GM12878 (cell line): ENCODE data around the gene TAAR2. TPM values are rescaled to one million over a fixed set of nuclear protein-coding genes. Genes with fewer than 3 reads are reported as not detected.

Experiments
- ATAC-seq: fragments of 200-7000 bp; cut with Tn5 transposase; 3 replicates; pipeline ENCODE4 v1.9.1; 2020; ENCODE audit warnings: mild to moderate bottlenecking, moderate library complexity
- BruUV-seq: library from RNA; stranded (reverse); fragments of 400-500 nt; replicated peaks from 2 replicates; lab custom pipeline; 2021; lab: Mats Ljungman, UMichigan
- CTCF ChIA-PET: fragments of 300-600 bp; sonication (Branson Sonifier 250); formaldehyde crosslinking; extraction: SDS; loops from one replicate; lab custom pipeline; 2021; ENCODE audit warnings: inconsistent platforms; lab: Yijun Ruan, JAX
- POLR2A ChIA-PET: fragments of 350-600 bp; formaldehyde crosslinking; extraction: SDS; loops from one replicate; lab custom pipeline; 2021; ENCODE audit warnings: inconsistent platforms; lab: Charles Lee
- RAD21 ChIA-PET: fragments of 300-600 bp; sonication (Branson Sonifier 250); formaldehyde crosslinking; loops from one replicate; lab custom pipeline; 2023; ENCODE audit warnings: antibody characterized with exemption; ENCODE audit not compliant: unreplicated experiment; lab: Charles Lee
- SMC1A ChIA-PET: fragments of 300-600 bp; sonication (Branson Sonifier 250); formaldehyde crosslinking; loops from one replicate; lab custom pipeline; 2023; ENCODE audit not compliant: unreplicated experiment, uncharacterized antibody; lab: Charles Lee
- DNase-seq: peaks from one replicate; pipeline ENCODE4 v3.0.0-alpha.2; 2011; ENCODE audit warnings: low read depth, low spot score
- FAIRE-seq: peaks from 3 replicates; lab custom pipeline; 2011; peaks lifted over from hg19 to GRCh38; lab: Jason Lieb, UNC
- H2AFZ ChIP-seq: 2 replicates; pipeline ENCODE4 v1.6.0; 2011; ENCODE audit warnings: low read depth, low read length, control low read depth; ENCODE audit not compliant: control insufficient read depth
- H3K27ac ChIP-seq: 2 replicates; pipeline ENCODE4 v1.5.1; 2011; ENCODE audit warnings: control low read depth; ENCODE audit not compliant: control insufficient read depth, insufficient read depth
- H3K27me3 ChIP-seq, 2 experiments: replicated peaks in 1 of 2; 2 replicates each; pipeline versions ENCODE4 v1.6.0 to v1.6.1; 2011; ENCODE audit warnings: low read length in 1 of 2; ENCODE audit not compliant: control insufficient read depth in 2 of 2, insufficient read depth in 2 of 2
- H3K36me3 ChIP-seq, 2 experiments: 2 replicates each; pipeline ENCODE4 v1.5.1; 2011; ENCODE audit warnings: low read length in 1 of 2; ENCODE audit not compliant: control insufficient read depth in 2 of 2, insufficient read depth in 2 of 2
- H3K4me1 ChIP-seq: 2 replicates; pipeline ENCODE4 v1.6.1; 2011; ENCODE audit warnings: mild to moderate bottlenecking, low read length, moderate library complexity, mixed read lengths; ENCODE audit not compliant: control insufficient read depth, insufficient read depth
- H3K4me2 ChIP-seq: 2 replicates; pipeline ENCODE4 v1.6.0; 2011; ENCODE audit warnings: control low read depth; ENCODE audit not compliant: control insufficient read depth, insufficient read depth
- H3K4me3 ChIP-seq: fragments of 200-600 bp; sonication (generic); 2 replicates; pipeline ENCODE4 v1.5.1; 2016
- H3K79me2 ChIP-seq: 2 replicates; pipeline ENCODE4 v1.6.0; 2011; ENCODE audit warnings: low read length; ENCODE audit not compliant: control insufficient read depth, insufficient read depth
- H3K9ac ChIP-seq: 2 replicates; pipeline ENCODE4 v1.8.0; 2011; ENCODE audit warnings: low read length, control low read depth, mixed read lengths; ENCODE audit not compliant: control insufficient read depth, insufficient read depth
- H3K9me3 ChIP-seq: replicated peaks from 3 replicates; pipeline ENCODE4 v1.5.1; 2011; ENCODE audit warnings: mild to moderate bottlenecking, low read length; ENCODE audit not compliant: control insufficient read depth, insufficient read depth
- H4K20me1 ChIP-seq: 2 replicates; pipeline ENCODE4 v1.6.0; 2011; ENCODE audit not compliant: control insufficient read depth, insufficient read depth
- ASH2L ChIP-seq: fragments of 300-600, 200-600 bp; sonication (generic); IDR thresholded peaks from 2 replicates; pipeline ENCODE4 v1.6.1; 2017; ENCODE audit warnings: low read depth, mild to moderate bottlenecking, borderline replicate concordance
- BMI1 ChIP-seq: fragments of 450-650 bp; IDR thresholded peaks from 2 replicates; pipeline ENCODE4 v1.6.1; 2016; ENCODE audit warnings: mild to moderate bottlenecking, moderate library complexity, borderline replicate concordance
- NKRF ChIP-seq: fragments of 450-650 bp; conservative IDR thresholded peaks from 2 replicates; pipeline ENCODE4 v1.6.1; 2017; ENCODE audit warnings: mild to moderate bottlenecking, moderate library complexity
- SMAD5 ChIP-seq: IDR thresholded peaks from 2 replicates; pipeline ENCODE4 v1.6.1; 2016; ENCODE audit warnings: antibody characterized with exemption, low read depth
- WGBS: methylation state at CpG from one replicate; pipeline ENCODE4 v1.1.6; 2016; ENCODE audit warnings: low lambda C conversion rate; ENCODE audit not compliant: insufficient replicate concordance, insufficient coverage; ENCODE audit errors: missing lambda C conversion rate; 5-methylcytosine and 5-hydroxymethylcytosine counted together
- in situ Hi-C: fragments of 300-500 bp; cut with MboI; formaldehyde crosslinking; loops from 9 replicates; pipeline ENCODE4 v1.14.3; 2018; ENCODE audit warnings: mixed read lengths
- intact Hi-C: fragments of 100-400 bp; cut with micrococcal nuclease; formaldehyde crosslinking; loops from one replicate; pipeline ENCODE4 v1.14.2; 2022; ENCODE audit not compliant: unreplicated experiment
- polyA plus RNA-seq, 11 experiments: library from polyadenylated mRNA; depleted of rRNA in 4 of 11; unstranded in 6 of 11; stranded (reverse) in 5 of 11; fragments of >200 nt; fragmentation: Nextera tagmentation in 4 of 11; fragmentation: Illumina TruSeq in 1 of 11; extraction: Ambion mirVana in 4 of 11; extraction: Trizol in 1 of 11; gene quantifications; 1 replicate in 1 of 11; 2 replicates in 10 of 11; pipeline versions ENCODE4 v1.2.1 to v1.2.3, GENCODE V29; 2011 to 2016; ENCODE audit warnings: inconsistent platforms in 2 of 11, missing spikeins in 2 of 11, low read depth in 1 of 11
- total RNA-seq, 4 experiments: library from RNA; depleted of rRNA in 3 of 4; stranded (reverse); fragments of >200 nt in 3 of 4; fragmentation: Illumina TruSeq in 1 of 4; extraction: Trizol in 1 of 4; gene quantifications; 2 replicates each; pipeline versions ENCODE4 v1.2.1 to v1.2.3, GENCODE V29; 2013 to 2021

The TAAR2 gene
- total and polyA plus RNA-seq, 10 of the 15 experiments (the other 5 are each of a cell fraction or from before 2014, with no cell fraction given): not detected

- no TSS peak for BruUV-seq
- Histone ChIP-seq H3K79me2 (no peaks in the 10 kb centered on the region), H4K20me1 (no peaks in the 10 kb centered on the region), H3K4me2 (no peak overlapping the region), H3K9me3 (no peaks in the 10 kb centered on the region), H2AFZ (no peak overlapping the region), H3K9ac (no peak overlapping the region), H3K36me3 (no peaks in the 10 kb centered on the region), H3K27me3 (no peaks in the 10 kb centered on the region), H3K4me1 (no peaks in the 10 kb centered on the region), H3K4me3 (no peak overlapping the region), H3K27ac (no peak overlapping the region)
- intact Hi-C loops (loop anchor here (5.0 to 10.0 kb wide), 2 partner anchors 141 to 284 kb away; partner anchors contain the start of gene RPS12), in situ Hi-C loops (loop anchor here (5.0 kb wide), 1 partner anchor 96 kb away; no protein-coding TSS in a partner anchor)
- RAD21 ChIA-PET: interaction anchor here (1.0 to 3.1 kb wide), 4 partner anchors 94 to 880 kb away, joined by 3 to 31 read pairs (median 4); no protein-coding TSS in a partner anchor
- 87% methylated on average over 1 of the region's 1 CpG for WGBS
- ATAC-seq (no peak), DNase-seq (no peak), FAIRE-seq (no peak)
- POLR2A ChIA-PET: interaction anchor here (0.6 to 1.0 kb wide), 2 partner anchors 141 to 618 kb away, joined by 3 to 6 read pairs; no protein-coding TSS in a partner anchor
- SMC1A ChIA-PET: interaction anchor here (0.6 to 6.0 kb wide), 6 partner anchors 13 to 137 kb away, joined by 3 to 100 read pairs (median 4); partner anchors contain the start of gene SLC18B1
- TF ChIP-seq NKRF (no peak), ASH2L (no peak), SMAD5 (no peak), BMI1 (no peak)
- CTCF ChIA-PET: interaction anchor here (0.6 to 7.0 kb wide), 14 partner anchors 18 to 391 kb away, joined by 3 to 141 read pairs (median 6); partner anchors contain the start of gene SLC18B1
Observed at GRCh38 chr6:132671295-132671694, 47.2 kb upstream of the TAAR2 start.
